H9 (cell line): Measurements from ENCODE around the gene ANP32D. TPM values are rescaled to one million over a fixed set of nuclear protein-coding genes. Genes with fewer than 3 reads are reported as not detected.
A peak's percentile ranks its signal among the peaks of the same experiment; 100 is the strongest.
"Not testable (repeated sequence)": the region's sequence is repeated elsewhere in the genome, so short reads cannot be mapped to it uniquely, and the experiment has no call there.

Source experiments
- DNase-seq: peaks from one replicate; pipeline ENCODE4 v3.0.0-alpha.2; 2017
- H2AFZ ChIP-seq: one replicate; pipeline ENCODE4 v1.6.1; 2013; ENCODE audit warnings: mild to moderate bottlenecking, low read length, control low read depth, moderate library complexity
- H2AK5ac ChIP-seq: 2 replicates; pipeline ENCODE4 v1.6.1; 2013; ENCODE audit warnings: low read length, control low read depth, mixed read lengths; ENCODE audit not compliant: insufficient read length
- H2BK120ac ChIP-seq: one replicate; pipeline ENCODE4 v1.6.1; 2013; ENCODE audit warnings: low read depth, mild to moderate bottlenecking, low read length, control low read depth, inconsistent platforms; ENCODE audit not compliant: poor library complexity, severe bottlenecking
- H2BK12ac ChIP-seq: 2 replicates; pipeline ENCODE4 v1.6.1; 2013; ENCODE audit warnings: low read length, control low read depth, mixed read lengths, low read depth; ENCODE audit not compliant: insufficient read length
- H2BK15ac ChIP-seq: 2 replicates; pipeline ENCODE4 v1.6.1; 2013; ENCODE audit warnings: low read depth, low read length, control low read depth
- H2BK20ac ChIP-seq: one replicate; pipeline ENCODE4 v1.6.1; 2013; ENCODE audit warnings: low read depth, mild to moderate bottlenecking, low read length, control low read depth, inconsistent platforms; ENCODE audit not compliant: poor library complexity, severe bottlenecking
- H2BK5ac ChIP-seq: 2 replicates; pipeline ENCODE4 v1.6.1; 2013; ENCODE audit warnings: low read length, control low read depth, mixed read lengths; ENCODE audit not compliant: insufficient read length
- H3K14ac ChIP-seq: 2 replicates; pipeline ENCODE4 v1.6.1; 2013; ENCODE audit warnings: low read length, control low read depth; ENCODE audit not compliant: insufficient read depth
- H3K18ac ChIP-seq: 2 replicates; pipeline ENCODE4 v1.6.1; 2013; ENCODE audit warnings: low read depth, mild to moderate bottlenecking, mixed read lengths, low read length, control low read depth; ENCODE audit not compliant: insufficient read length
- H3K23ac ChIP-seq: 2 replicates; pipeline ENCODE4 v1.6.1; 2013; ENCODE audit warnings: low read length, control low read depth, mixed read lengths, low read depth; ENCODE audit not compliant: insufficient read length
- H3K23me2 ChIP-seq: 2 replicates; pipeline ENCODE4 v1.6.1; 2013; ENCODE audit warnings: low read depth, mild to moderate bottlenecking, mixed read lengths, low read length, control low read depth; ENCODE audit not compliant: insufficient read length, poor library complexity, severe bottlenecking
- H3K27ac ChIP-seq: 2 replicates; pipeline ENCODE4 v1.5.1; 2013; ENCODE audit warnings: low read length, control low read depth, mixed read lengths, low read depth; ENCODE audit not compliant: insufficient read length
- H3K27me3 ChIP-seq: 2 replicates; pipeline ENCODE4 v1.6.1; 2013; ENCODE audit warnings: low read length, control low read depth, inconsistent platforms; ENCODE audit not compliant: insufficient read depth
- H3K4ac ChIP-seq: 2 replicates; pipeline ENCODE4 v1.6.1; 2013; ENCODE audit warnings: low read depth, mild to moderate bottlenecking, control low read depth, inconsistent platforms, low read length, moderate library complexity
- H3K4me1 ChIP-seq: 2 replicates; pipeline ENCODE4 v1.6.1; 2013; ENCODE audit warnings: low read length, control low read depth, inconsistent platforms; ENCODE audit not compliant: insufficient read depth
- H3K4me2 ChIP-seq: 2 replicates; pipeline ENCODE4 v1.6.1; 2013; ENCODE audit warnings: low read length, control low read depth, mixed read lengths; ENCODE audit not compliant: insufficient read length, insufficient read depth
- H3K56ac ChIP-seq: 2 replicates; pipeline ENCODE4 v1.6.1; 2013; ENCODE audit warnings: low read depth, mild to moderate bottlenecking, mixed read lengths, low read length, control low read depth; ENCODE audit not compliant: insufficient read length
- H3K79me1 ChIP-seq: 2 replicates; pipeline ENCODE4 v1.6.1; 2013; ENCODE audit warnings: low read depth, mild to moderate bottlenecking, moderate library complexity, low read length, control low read depth, inconsistent platforms; ENCODE audit not compliant: insufficient read depth, poor library complexity, severe bottlenecking
- H3K79me2 ChIP-seq: 2 replicates; pipeline ENCODE4 v1.6.1; 2013; ENCODE audit warnings: low read length, control low read depth, inconsistent platforms; ENCODE audit not compliant: insufficient read depth
- H3K9ac ChIP-seq: 2 replicates; pipeline ENCODE4 v1.6.1; 2013; ENCODE audit warnings: low read length, control low read depth, mixed read lengths; ENCODE audit not compliant: insufficient read length; ENCODE audit errors: extremely low read depth
- H3K9me3 ChIP-seq: one replicate; pipeline ENCODE4 v1.6.1; 2013; ENCODE audit warnings: low read depth, low read length, inconsistent platforms; ENCODE audit not compliant: control insufficient read depth
- H3T11ph ChIP-seq: one replicate; pipeline ENCODE4 v1.6.1; 2013; ENCODE audit warnings: mild to moderate bottlenecking, low read length, control low read depth, inconsistent platforms
- H4K20me1 ChIP-seq: one replicate; pipeline ENCODE4 v1.6.1; 2013; ENCODE audit not compliant: control insufficient read depth, insufficient read length, insufficient read depth
- H4K5ac ChIP-seq: 2 replicates; pipeline ENCODE4 v1.6.1; 2013; ENCODE audit warnings: low read depth, mild to moderate bottlenecking, mixed read lengths, low read length, control low read depth; ENCODE audit not compliant: insufficient read length
- H4K8ac ChIP-seq: replicated peaks from 2 replicates; pipeline ENCODE4 v1.6.1; 2013; ENCODE audit warnings: low read length, control low read depth, mixed read lengths, low read depth; ENCODE audit not compliant: insufficient read length
- H4K91ac ChIP-seq: 2 replicates; pipeline ENCODE4 v1.6.1; 2013; ENCODE audit warnings: low read depth, mild to moderate bottlenecking, moderate library complexity, mixed read lengths, low read length, control low read depth; ENCODE audit not compliant: insufficient read length
- H3K27ac Mint-ChIP-seq, 3 experiments: 2 replicates in 2 of 3; 3 replicates in 1 of 3; pipeline ENCODE4 v1.8.0; 2020 to 2021; ENCODE audit warnings: mixed read lengths in 3 of 3, mild to moderate bottlenecking in 1 of 3, moderate library complexity in 1 of 3
- H3K27me3 Mint-ChIP-seq: 2 replicates; pipeline ENCODE4 v1.8.0; 2021; ENCODE audit warnings: low read depth, mild to moderate bottlenecking, moderate library complexity, mixed read lengths
- H3K36me3 Mint-ChIP-seq, 3 experiments: 2 replicates in 2 of 3; 3 replicates in 1 of 3; pipeline ENCODE4 v1.8.0; 2020 to 2021; ENCODE audit warnings: low read depth in 3 of 3, mixed read lengths in 3 of 3; ENCODE audit not compliant: insufficient read depth in 1 of 3
- H3K4me1 Mint-ChIP-seq, 2 experiments: 2 replicates each; pipeline ENCODE4 v1.8.0; 2020; ENCODE audit warnings: mixed read lengths in 2 of 2
- H3K4me3 Mint-ChIP-seq, 2 experiments: 2 replicates in 1 of 2; 3 replicates in 1 of 2; pipeline ENCODE4 v1.8.0; 2020 to 2021; ENCODE audit warnings: mild to moderate bottlenecking in 2 of 2, mixed read lengths in 2 of 2, moderate library complexity in 1 of 2
- H3K9me3 Mint-ChIP-seq, 2 experiments: 2 replicates in 1 of 2; 3 replicates in 1 of 2; pipeline ENCODE4 v1.8.0; 2020; ENCODE audit warnings: mild to moderate bottlenecking in 2 of 2, mixed read lengths in 2 of 2, moderate library complexity in 1 of 2
- WGBS: extraction: QIAGEN DNeasy Blood & Tissue Kit; methylation state at CpG from one replicate; pipeline ENCODE4 v1.1.7; 2013; ENCODE audit warnings: missing lambda C conversion rate, low lambda C conversion rate, mixed read lengths; ENCODE audit not compliant: insufficient read length; ENCODE audit errors: extremely low coverage; 5-methylcytosine and 5-hydroxymethylcytosine counted together
- total RNA-seq: library from RNA; stranded (reverse); gene quantifications from 2 replicates; pipeline ENCODE4 v1.2.1, GENCODE V29; 2021

The ANP32D gene
- total RNA-seq, 1 experiment from 2014 or later = not detected

DNA sequence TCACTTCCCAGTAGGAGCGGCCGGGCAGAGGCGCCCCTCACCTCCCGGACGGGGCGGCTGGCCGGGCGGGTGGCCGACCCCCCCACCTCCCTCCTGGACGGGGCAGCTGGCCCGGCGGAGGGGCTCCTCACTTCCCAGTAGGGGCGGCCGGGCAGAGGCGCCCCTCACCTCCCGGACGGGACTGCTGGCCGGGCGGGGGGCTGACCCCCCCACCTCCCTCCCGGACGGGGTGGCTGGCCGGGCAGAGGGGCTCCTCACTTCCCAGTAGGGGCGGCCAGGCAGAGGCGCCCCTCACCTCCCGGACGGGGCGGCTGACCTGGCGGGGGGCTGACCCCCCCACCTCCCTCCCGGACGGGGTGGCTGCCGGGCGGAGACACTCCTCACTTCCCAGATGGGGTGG, 27.9 kb downstream of the ANP32D start:
- peaks cover 28 to 83% of the 10 kb centered on the region in 2 experiments for H3K9me3 Mint-ChIP-seq
- not testable (repeated sequence) for H2BK20ac ChIP-seq
- no CpG with 5 or more reads among the region's 32 CpGs for WGBS

DNA sequence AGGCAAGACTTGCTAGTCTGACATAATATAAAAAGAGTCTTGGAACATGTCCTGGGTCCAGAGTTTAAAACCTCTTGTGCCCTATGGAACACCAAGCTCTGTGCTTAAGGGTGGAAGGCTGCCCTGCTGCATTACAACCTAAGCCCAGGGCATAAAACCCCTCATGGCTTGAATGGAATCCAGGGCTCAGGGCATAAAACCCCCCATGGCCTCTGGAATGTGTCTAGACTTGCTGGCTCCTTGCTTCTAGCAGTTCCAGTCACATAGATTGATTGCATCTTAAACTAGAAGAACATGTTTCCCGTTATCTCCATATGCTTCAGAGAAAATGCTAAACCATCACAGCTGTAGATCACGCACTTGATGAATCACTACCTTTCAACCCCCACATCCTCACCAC, 34.5 kb downstream of the ANP32D start:
- H2AK5ac ChIP-seq, H3K4me1 Mint-ChIP-seq, H3K4me1 ChIP-seq, H3K9ac ChIP-seq, H3K27me3 Mint-ChIP-seq, H3K79me2 ChIP-seq, H3K4me2 ChIP-seq, DNase-seq, H3K23me2 ChIP-seq, H4K91ac ChIP-seq, H3K18ac ChIP-seq, H3K14ac ChIP-seq, H3K9me3 ChIP-seq, H2BK12ac ChIP-seq, H3K27me3 ChIP-seq, H3K4me3 Mint-ChIP-seq, H4K20me1 ChIP-seq, H3T11ph ChIP-seq, H3K56ac ChIP-seq, H3K4ac ChIP-seq, H2BK15ac ChIP-seq, H3K23ac ChIP-seq, H2BK20ac ChIP-seq, H4K8ac ChIP-seq, H4K5ac ChIP-seq, H3K36me3 Mint-ChIP-seq, H2BK120ac ChIP-seq, H3K27ac ChIP-seq, H3K79me1 ChIP-seq, H2AFZ ChIP-seq, H2BK5ac ChIP-seq: not testable (repeated sequence)
- no CpG with 5 or more reads among the region's 2 CpGs for WGBS
- Mint-ChIP-seq H3K27ac (0 out of 7 replicates have a peak overlapping the region, but pooled peaks of 1 of the 3 experiments have one; percentile 29), H3K9me3 (peaks cover 44 to 82% of the 10 kb centered on the region in 2 experiments)

More for the DNA sequence above, 27.9 kb downstream of the ANP32D start:
- H3K27ac Mint-ChIP-seq, H3K27me3 Mint-ChIP-seq, H2BK5ac ChIP-seq, H3K4me2 ChIP-seq, H3K4ac ChIP-seq, H3K4me1 ChIP-seq, H2AFZ ChIP-seq, H4K5ac ChIP-seq, H2BK120ac ChIP-seq, H2BK12ac ChIP-seq, H2BK15ac ChIP-seq, H3K27ac ChIP-seq, H3K79me2 ChIP-seq, H3K14ac ChIP-seq, H4K8ac ChIP-seq, H3K36me3 Mint-ChIP-seq, H3K27me3 ChIP-seq, H3T11ph ChIP-seq, H3K4me1 Mint-ChIP-seq, H4K91ac ChIP-seq, DNase-seq, H3K56ac ChIP-seq, H3K9ac ChIP-seq, H3K79me1 ChIP-seq, H3K18ac ChIP-seq, H3K23ac ChIP-seq, H3K4me3 Mint-ChIP-seq, H3K23me2 ChIP-seq, H3K9me3 ChIP-seq, H2AK5ac ChIP-seq, H4K20me1 ChIP-seq: not testable (repeated sequence)
